Natural killer cell (primary cell): ENCODE measurements around the gene POPDC2. TPM values are rescaled to one million over a fixed set of nuclear protein-coding genes. Genes with fewer than 3 reads are reported as not detected.

Source experiments
- ATAC-seq, 3 donors: fragments of 150-1000 bp in 2 of 3; fragments of 200-7000 bp in 1 of 3; cut with Tn5 transposase; 1 replicate in 1 of 3; 2 replicates in 2 of 3; pipeline ENCODE4 v1.10.0; 2021; ENCODE audit warnings: mild to moderate bottlenecking in 2 of 3, moderate library complexity in 2 of 3
- DNase-seq, 2 donors: peaks; one replicate each; pipeline versions ENCODE4 v3.0.0 to v3.0.0-alpha.2; 2013 to 2021; ENCODE audit warnings: mixed read lengths in 1 of 2
- H3K27ac ChIP-seq: one replicate; pipeline ENCODE4 v1.5.1; 2013; ENCODE audit warnings: mild to moderate bottlenecking, low read length
- H3K27me3 ChIP-seq: one replicate; pipeline ENCODE4 v1.6.1; 2013; ENCODE audit warnings: low read length; ENCODE audit not compliant: control insufficient read depth, insufficient read depth
- H3K36me3 ChIP-seq: one replicate; pipeline ENCODE4 v1.6.1; 2013; ENCODE audit warnings: low read length; ENCODE audit not compliant: control insufficient read depth, insufficient read depth
- H3K4me1 ChIP-seq: one replicate; pipeline ENCODE4 v1.6.1; 2013; ENCODE audit warnings: low read length; ENCODE audit not compliant: control insufficient read depth, insufficient read depth
- H3K4me3 ChIP-seq: one replicate; pipeline ENCODE4 v1.5.1; 2013; ENCODE audit warnings: low read length
- H3K9me3 ChIP-seq: one replicate; pipeline ENCODE4 v1.6.1; 2013; ENCODE audit warnings: low read length; ENCODE audit not compliant: control insufficient read depth, insufficient read depth
- H3K27ac Mint-ChIP-seq, 2 donors: one replicate each; pipeline ENCODE4 v1.8.0; 2022; ENCODE audit warnings: mild to moderate bottlenecking in 2 of 2, mixed read lengths in 2 of 2, moderate library complexity in 1 of 2
- H3K27me3 Mint-ChIP-seq, 2 donors: one replicate each; pipeline ENCODE4 v1.8.0; 2022; ENCODE audit warnings: low read depth in 2 of 2, mixed read lengths in 2 of 2
- H3K36me3 Mint-ChIP-seq: one replicate; pipeline ENCODE4 v1.8.0; 2022; ENCODE audit warnings: mixed read lengths
- H3K4me1 Mint-ChIP-seq, 2 donors: one replicate each; pipeline ENCODE4 v1.8.0; 2022; ENCODE audit warnings: mixed read lengths in 2 of 2
- H3K4me3 Mint-ChIP-seq: one replicate; pipeline ENCODE4 v1.8.0; 2022; ENCODE audit warnings: mild to moderate bottlenecking, moderate library complexity, mixed read lengths
- H3K9me3 Mint-ChIP-seq, 2 donors: one replicate each; pipeline ENCODE4 v1.8.0; 2022; ENCODE audit warnings: mixed read lengths in 2 of 2
- WGBS: methylation state at CpG from one replicate; pipeline ENCODE4 v1.1.7; 2013; ENCODE audit warnings: missing lambda C conversion rate; ENCODE audit not compliant: insufficient coverage; 5-methylcytosine and 5-hydroxymethylcytosine counted together
- intact Hi-C: fragments of 100-400 bp; cut with micrococcal nuclease; formaldehyde crosslinking; loops from one replicate; pipeline ENCODE4 v1.14.2; 2022
- total RNA-seq, 4 donors: library from RNA; stranded (reverse); fragments of 120-200 nt in 1 of 4; gene quantifications; one replicate each; pipeline versions ENCODE4 v1.2.3 to v1.2.4, GENCODE V29; 2013 to 2022
- TF ChIP-seq, protein P1 (sequence below): fragments of 200-600 bp; IDR thresholded peaks from one replicate; pipeline ENCODE4 v1.8.0; 2022; ENCODE audit warnings: antibody characterized with exemption

The POPDC2 gene
- total RNA-seq, 3 donors from 2014 or later (not counting 1 experiment from before 2014, with no cell fraction given), result 6.2 to 8.0 (median 7.9) TPM

DNA sequence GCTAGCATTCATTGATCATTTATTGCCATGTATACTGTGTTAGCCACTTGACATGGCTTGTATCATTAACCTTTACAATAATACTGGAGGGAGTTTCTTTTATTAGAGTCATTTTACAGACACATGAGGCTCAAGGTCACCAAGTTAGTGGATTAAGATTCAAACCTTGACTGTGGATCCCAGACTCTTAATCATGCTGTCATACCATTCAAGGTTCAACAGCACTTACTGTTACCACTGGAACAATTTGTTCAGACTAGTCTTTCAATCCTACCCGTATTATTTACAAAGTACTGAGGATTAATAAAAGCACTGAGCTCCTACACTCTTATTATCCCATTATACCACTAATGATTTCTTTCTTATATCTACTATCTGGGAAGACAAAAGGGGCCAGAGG, 15.6 kb upstream of the POPDC2 start:
- H3K9me3 Mint-ChIP-seq, result no peaks in the 10 kb centered on the region
- H3K4me3 ChIP-seq, result no peak overlapping the region
- peaks cover 7% of the 10 kb centered on the region for H3K36me3 Mint-ChIP-seq

DNA sequence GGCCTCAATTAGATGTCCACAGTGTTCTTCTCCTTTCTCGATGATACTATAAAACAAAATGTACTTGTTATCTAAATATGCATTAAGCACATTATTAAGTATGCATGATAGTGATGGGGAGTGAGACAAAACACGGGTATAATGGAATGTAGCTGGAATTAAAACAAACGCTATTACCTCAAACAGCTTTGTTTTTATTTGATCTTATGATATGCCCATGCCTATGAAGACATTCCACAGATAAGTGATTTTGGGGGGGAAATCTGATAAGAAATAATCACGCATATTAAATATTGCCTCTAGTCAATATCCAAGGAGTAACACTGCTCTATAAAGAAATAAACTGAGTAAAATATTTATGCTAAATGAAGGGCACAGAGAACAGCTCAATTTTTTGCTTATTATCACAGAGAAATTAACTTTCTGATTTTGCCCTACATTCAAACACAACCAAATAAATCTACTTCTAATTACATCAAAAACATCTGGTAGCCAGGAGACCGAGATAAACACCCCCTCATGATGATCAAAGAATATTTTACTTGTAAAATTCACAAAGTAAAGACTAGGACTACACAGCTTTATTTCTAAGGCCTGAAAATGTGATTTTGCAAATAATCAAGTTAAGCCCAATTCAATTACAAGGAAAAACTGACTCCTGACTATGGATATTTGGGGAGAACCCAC, 14.9 kb upstream of the POPDC2 start:
- intact Hi-C loops, result loop anchor here (10.0 kb wide), 1 partner anchor 419 kb away; the partner anchor contains the start of gene GSK3B
- DNase-seq (no peak), ATAC-seq (no peak)
- Mint-ChIP-seq H3K9me3 (no peaks in the 10 kb centered on the region), H3K4me3 (peak overlapping the region; percentile 95), H3K36me3 (peaks cover 7% of the 10 kb centered on the region), H3K27ac (peak overlapping the region; percentile 97 to 99), H3K4me1 (peaks cover 30 to 37% of the 10 kb centered on the region in 2 donors), H3K27me3 (no peaks in the 10 kb centered on the region)
- Histone ChIP-seq H3K27ac (no peak overlapping the region), H3K4me3 (no peak overlapping the region), H3K4me1 (no peaks in the 10 kb centered on the region), H3K27me3 (no peaks in the 10 kb centered on the region), H3K36me3 (peaks cover 43% of the 10 kb centered on the region), H3K9me3 (no peaks in the 10 kb centered on the region)
- TF ChIP-seq, protein P1, sequence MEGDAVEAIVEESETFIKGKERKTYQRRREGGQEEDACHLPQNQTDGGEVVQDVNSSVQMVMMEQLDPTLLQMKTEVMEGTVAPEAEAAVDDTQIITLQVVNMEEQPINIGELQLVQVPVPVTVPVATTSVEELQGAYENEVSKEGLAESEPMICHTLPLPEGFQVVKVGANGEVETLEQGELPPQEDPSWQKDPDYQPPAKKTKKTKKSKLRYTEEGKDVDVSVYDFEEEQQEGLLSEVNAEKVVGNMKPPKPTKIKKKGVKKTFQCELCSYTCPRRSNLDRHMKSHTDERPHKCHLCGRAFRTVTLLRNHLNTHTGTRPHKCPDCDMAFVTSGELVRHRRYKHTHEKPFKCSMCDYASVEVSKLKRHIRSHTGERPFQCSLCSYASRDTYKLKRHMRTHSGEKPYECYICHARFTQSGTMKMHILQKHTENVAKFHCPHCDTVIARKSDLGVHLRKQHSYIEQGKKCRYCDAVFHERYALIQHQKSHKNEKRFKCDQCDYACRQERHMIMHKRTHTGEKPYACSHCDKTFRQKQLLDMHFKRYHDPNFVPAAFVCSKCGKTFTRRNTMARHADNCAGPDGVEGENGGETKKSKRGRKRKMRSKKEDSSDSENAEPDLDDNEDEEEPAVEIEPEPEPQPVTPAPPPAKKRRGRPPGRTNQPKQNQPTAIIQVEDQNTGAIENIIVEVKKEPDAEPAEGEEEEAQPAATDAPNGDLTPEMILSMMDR, result no peak
- WGBS, result 100% methylated on average over 1 of the region's 5 CpGs

More for the DNA sequence above, 15.6 kb upstream of the POPDC2 start:
- H3K27ac ChIP-seq, result peak overlapping the region; percentile 93
- no peak for ATAC-seq
- TF ChIP-seq, protein P1, result no peak
- intact Hi-C loops, result loop anchor here (2.0 to 10.0 kb wide), 3 partner anchors 177 to 419 kb away; partner anchors contain the start of genes GSK3B, TIMMDC1 and TMEM39A
- WGBS, result 91% methylated on average over 1 of the region's 1 CpG
- peaks cover 30 to 37% of the 10 kb centered on the region in 2 donors for H3K4me1 Mint-ChIP-seq
- peaks cover 36% of the 10 kb centered on the region for H3K36me3 ChIP-seq
- H3K27ac Mint-ChIP-seq, result peak overlapping the region; percentile 97 to 99
- no peaks in the 10 kb centered on the region for H3K9me3 ChIP-seq
- H3K27me3 Mint-ChIP-seq, result no peaks in the 10 kb centered on the region
- peak overlapping the region; percentile 95 for H3K4me3 Mint-ChIP-seq
- no peaks in the 10 kb centered on the region for H3K27me3 ChIP-seq
- no peaks in the 10 kb centered on the region for H3K4me1 ChIP-seq
- no peak for DNase-seq

DNA sequence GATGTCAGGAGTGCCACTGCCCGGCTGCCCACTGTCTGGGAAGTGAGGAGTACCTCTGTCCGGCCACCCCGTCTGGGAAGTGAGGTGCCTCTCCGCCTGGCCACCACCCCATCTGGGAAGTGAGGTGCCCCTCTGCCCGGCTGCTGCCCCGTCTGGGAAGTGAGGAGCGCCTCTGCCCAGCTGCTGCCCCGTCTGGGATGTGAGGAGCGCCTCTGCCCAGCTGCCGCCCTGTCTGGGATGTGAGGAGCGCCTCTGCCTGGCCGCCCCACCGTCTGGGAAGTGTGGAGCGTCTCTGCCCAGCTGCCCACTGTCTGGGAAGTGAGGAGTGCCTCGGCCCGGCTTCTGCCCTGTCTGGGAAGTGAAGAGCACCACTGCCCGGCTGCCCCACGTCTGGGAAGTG, 13.5 kb upstream of the POPDC2 start:
- WGBS, result 90% methylated on average over 18 of the region's 18 CpGs
- H3K9me3 Mint-ChIP-seq, result no peaks in the 10 kb centered on the region
- no peak for ATAC-seq
- H3K27me3 Mint-ChIP-seq, result no peaks in the 10 kb centered on the region
- Histone ChIP-seq H3K9me3 (no peaks in the 10 kb centered on the region), H3K4me1 (no peaks in the 10 kb centered on the region), H3K4me3 (no peak overlapping the region), H3K27me3 (no peaks in the 10 kb centered on the region), H3K27ac (no peak overlapping the region), H3K36me3 (peaks cover 52% of the 10 kb centered on the region)
- H3K4me3 Mint-ChIP-seq, result no peak overlapping the region
- no peak overlapping the region for H3K27ac Mint-ChIP-seq
- no peak for DNase-seq
- H3K36me3 Mint-ChIP-seq, result peaks cover 7% of the 10 kb centered on the region
- intact Hi-C loops, result loop anchor here (10.0 kb wide), 1 partner anchor 421 kb away; the partner anchor contains the start of gene GSK3B
- TF ChIP-seq, protein P1, result no peak
- peaks cover 34 to 37% of the 10 kb centered on the region in 2 donors for H3K4me1 Mint-ChIP-seq
